UCSD-AML1 (cell line): ENCODE results near the gene SRBD1.

Experiments used
- DNase-seq: peaks from one replicate; lab custom pipeline; 2025; ENCODE audit not compliant: unreplicated experiment; lab: John Stamatoyannopoulos, UW

Gene SRBD1

GRCh38 chr2:45637440-45637839 lies 26.4 kb upstream of the SRBD1 start:
- DNase-seq: peak; percentile 43

- DNase-seq: no peak
Observed at GRCh38 chr2:45636008-45636407, 24.9 kb upstream of the SRBD1 start.

GRCh38 chr2:45634223-45634622 lies 23.2 kb upstream of the SRBD1 start:
- DNase-seq: no peak

DNA sequence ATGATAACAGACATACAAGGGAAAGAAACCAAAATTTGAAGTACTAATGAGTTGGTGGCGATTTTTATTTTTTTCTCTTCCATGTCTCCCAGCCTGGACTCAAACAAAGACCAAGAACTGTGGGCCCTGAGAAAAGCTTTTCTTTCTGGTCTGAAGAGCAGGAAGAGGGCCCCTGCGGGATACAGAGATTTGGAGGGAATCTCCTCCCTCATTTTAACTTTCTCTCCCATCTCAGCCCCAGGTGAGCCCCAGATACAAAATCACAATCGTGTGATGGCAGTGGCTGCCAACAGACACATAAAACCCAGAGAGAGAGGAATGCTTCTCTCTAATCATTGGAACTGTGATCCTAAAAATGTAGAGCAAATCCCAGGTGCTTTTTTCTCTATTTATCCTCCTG lies 20.9 kb upstream of the SRBD1 start:
- no peak for DNase-seq

- no peak for DNase-seq
Observed at GRCh38 chr2:45631319-45631718, 20.3 kb upstream of the SRBD1 start.

GRCh38 chr2:45629971-45630370 lies 18.9 kb upstream of the SRBD1 start:
- no peak for DNase-seq

- no peak for DNase-seq
Observed at GRCh38 chr2:45627911-45628310, 16.8 kb upstream of the SRBD1 start.

GRCh38 chr2:45626387-45627221 lies 15.5 kb upstream of the SRBD1 start:
- no peak for DNase-seq

DNA sequence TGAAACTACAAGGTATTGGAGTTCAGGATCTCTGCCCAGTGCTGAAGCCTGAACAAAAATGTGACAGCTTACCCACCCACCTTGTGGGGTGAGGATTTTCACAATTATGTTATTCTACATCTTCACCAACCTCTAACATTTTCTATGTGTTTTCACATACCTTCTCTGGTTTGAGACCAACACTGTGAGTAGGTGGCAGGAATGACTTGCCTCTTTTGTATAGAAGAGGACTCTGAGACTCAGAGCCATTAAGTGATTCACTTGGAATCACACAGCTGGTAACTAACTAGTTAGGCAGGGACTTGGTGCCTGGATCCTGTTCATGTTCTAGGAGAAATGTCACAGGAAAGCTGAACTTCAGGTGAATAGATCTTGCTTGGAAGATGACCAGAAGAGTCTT lies 14.8 kb upstream of the SRBD1 start:
- no peak for DNase-seq

DNA sequence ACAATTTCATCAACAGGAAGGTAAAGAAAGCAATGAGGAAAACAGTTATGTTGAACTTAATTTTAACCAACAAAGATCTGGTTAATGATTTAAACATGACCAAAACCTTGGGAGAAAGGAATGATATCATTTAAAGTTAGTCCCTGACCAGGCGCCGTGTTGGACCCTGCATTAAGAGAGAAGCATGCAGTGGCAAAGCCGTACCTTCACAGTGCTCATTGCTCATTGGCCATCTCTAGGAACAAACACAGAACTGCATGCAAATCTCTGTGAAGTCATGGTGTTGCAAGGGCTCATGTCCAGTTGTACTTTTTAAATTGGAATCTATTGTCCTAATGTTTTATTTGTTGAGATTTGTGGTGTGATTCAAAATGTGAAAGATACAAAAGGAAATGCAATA lies 12.0 kb upstream of the SRBD1 start:
- DNase-seq: no peak

DNA sequence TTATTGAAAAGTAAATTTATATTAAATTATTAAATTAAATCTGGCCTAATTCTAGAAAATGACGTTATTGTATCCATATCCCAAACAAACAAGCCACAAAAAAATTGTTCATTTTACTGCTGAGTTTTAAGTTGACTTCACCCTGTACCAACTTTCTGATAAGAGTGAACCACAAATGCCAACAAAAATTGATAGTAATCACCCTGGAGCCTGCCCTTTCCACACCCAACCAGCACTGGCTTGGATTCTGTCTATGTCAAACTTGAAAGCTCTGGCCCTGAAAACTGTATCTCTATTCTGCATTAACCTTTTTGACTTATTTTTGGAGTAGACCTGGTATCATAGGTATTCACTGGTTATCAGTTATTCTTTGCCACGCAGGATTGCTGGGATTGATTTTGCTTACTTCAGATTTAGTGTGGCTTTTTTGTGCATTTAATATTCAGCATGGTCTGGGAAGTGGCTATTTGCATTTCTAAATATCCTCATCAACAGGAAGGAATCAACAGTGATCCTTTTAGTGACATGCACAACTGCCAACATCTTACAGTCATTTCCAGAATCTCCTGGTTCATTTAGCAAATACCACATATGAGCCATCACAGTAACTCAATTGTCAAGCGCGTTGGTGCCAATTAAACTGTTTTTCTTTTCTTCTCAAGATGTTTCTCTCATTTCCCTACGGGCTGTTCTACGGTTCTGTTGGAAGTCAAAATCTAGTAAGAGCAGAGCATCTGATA lies 11.4 kb upstream of the SRBD1 start:
- no peak for DNase-seq

- no peak for DNase-seq
Observed at GRCh38 chr2:45617496-45617895, 6.4 kb upstream of the SRBD1 start.

- DNase-seq: no peak
Observed at GRCh38 chr2:45616658-45617411, 5.8 kb upstream of the SRBD1 start.

GRCh38 chr2:45614871-45615415 lies 3.9 kb upstream of the SRBD1 start:
- DNase-seq: no peak

DNA sequence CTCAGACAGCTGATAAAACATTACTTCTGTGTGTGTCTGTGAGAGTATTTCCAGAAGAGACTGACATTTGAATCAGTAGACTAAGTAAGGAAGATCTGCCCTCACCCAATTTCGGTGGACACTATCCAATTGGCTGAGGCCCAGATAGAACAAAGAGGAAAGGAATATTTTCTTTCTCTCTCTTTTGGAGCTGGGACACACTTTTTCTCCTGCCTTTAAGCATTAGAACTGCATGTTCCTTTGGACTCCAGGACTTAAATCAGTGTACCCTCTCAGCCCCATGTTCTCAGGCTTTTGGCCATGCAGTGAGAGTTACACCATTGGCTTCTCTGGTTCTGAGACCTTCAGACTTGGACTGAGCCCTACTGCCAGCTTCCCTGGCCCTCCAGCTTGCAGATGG lies 3.3 kb upstream of the SRBD1 start:
- no peak for DNase-seq

- DNase-seq: no peak
Observed at GRCh38 chr2:45612731-45613130, 1.7 kb upstream of the SRBD1 start.

DNA sequence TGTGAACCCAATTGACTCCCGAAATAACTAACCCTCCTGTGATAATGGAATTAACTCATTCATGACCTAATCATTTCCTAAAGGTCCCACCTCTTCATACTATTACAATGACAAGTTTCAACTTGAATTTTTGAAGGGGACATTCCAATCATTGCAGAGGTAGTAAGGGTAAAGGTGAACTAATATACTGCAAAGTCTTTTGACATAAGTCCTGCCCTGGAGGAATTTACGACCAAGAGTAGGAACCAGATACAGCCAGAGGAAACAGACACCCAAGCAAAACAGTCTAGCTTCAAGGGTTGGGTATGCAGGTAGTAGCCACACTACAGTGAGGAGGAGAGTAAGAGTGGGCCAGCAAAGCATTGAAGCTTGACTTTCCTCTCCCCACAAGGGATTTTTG lies 1.2 kb upstream of the SRBD1 start:
- no peak for DNase-seq

DNA sequence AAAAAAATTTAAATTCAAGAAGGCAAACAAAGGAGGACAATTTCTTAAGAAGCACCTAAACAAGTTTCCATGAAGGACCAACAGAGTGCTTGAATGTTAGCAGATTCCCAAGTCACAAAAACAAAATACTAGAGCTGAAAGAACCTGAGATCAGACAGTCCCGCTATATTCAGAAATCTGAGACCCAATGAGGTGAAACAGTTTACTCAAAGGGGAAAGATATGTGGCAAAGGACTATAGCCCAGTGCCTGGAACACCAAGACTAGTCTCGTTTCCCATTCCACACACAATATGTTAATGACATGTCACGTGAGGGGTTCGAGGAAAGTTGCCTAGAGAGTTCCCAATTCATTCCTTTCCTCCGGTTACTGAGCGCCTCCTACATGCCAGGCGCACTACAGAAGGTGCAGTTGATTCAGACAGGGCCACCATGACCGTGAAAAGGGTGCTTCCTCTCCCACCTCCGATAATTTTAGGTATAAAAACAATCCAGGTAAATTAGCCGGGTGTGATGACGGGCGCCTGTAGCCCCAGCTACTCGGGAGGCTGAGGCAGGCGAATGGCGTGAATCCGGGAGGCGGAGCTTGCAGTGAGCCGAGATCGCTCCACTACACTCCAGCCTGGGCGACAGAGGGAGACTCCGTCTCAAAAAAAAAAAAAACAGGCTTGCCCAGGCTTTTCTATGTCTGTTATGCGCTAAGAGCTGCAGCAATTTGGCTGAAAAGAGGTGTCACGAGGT lies 617 bp downstream of the SRBD1 start:
- DNase-seq: peak; percentile 66

GRCh38 chr2:45607701-45608100 lies 3.4 kb downstream of the SRBD1 start:
- DNase-seq: no peak

GRCh38 chr2:45606796-45607195 lies 4.3 kb downstream of the SRBD1 start:
- no peak for DNase-seq

GRCh38 chr2:45605116-45605515 lies 6.0 kb downstream of the SRBD1 start:
- DNase-seq: no peak
